Motor neuron (in vitro differentiated cells): ENCODE data around the gene CHD9. TPM values are rescaled to one million over a fixed set of nuclear protein-coding genes. Genes with fewer than 3 reads are reported as not detected.
A peak's percentile ranks its signal among the peaks of the same experiment; 100 is the strongest.

Experiments
- ATAC-seq, 8 experiments: fragments of 200-7000 bp; cut with Tn5 transposase; replicated peaks in 6 of 8; 2 replicates each; pipeline ENCODE4 v1.8.0; 2021; ENCODE audit warnings: mild to moderate bottlenecking in 8 of 8, moderate library complexity in 8 of 8
- H3K27ac ChIP-seq, 2 donors: fragments of 250-450 bp; sonication (Bioruptor Pico); 2 replicates each; pipeline ENCODE4 v1.9.0; 2021; ENCODE audit warnings: antibody characterized with exemption in 2 of 2, mild to moderate bottlenecking in 2 of 2, moderate library complexity in 1 of 2
- H3K4me1 ChIP-seq, 2 donors: fragments of 250-450 bp; sonication (Bioruptor Pico); replicated peaks in 1 of 2; 2 replicates each; pipeline ENCODE4 v1.6.1; 2021; ENCODE audit warnings: antibody characterized with exemption in 2 of 2, mild to moderate bottlenecking in 2 of 2, moderate library complexity in 1 of 2
- H3K4me3 ChIP-seq, 5 donors: fragments of 250-450 bp; sonication (Bioruptor Pico); 2 replicates each; pipeline ENCODE4 v1.9.0; 2021; ENCODE audit warnings: antibody characterized with exemption in 5 of 5, mild to moderate bottlenecking in 5 of 5, moderate library complexity in 4 of 5
- WGBS, 10 experiments: fragments of 450-650 bp; shearing (Covaris generic); methylation state at CpG; one replicate each; pipeline ENCODE4 v1.0.0; 2022; 5-methylcytosine and 5-hydroxymethylcytosine counted together
- in situ Hi-C, 9 experiments: fragments of 400-800 bp; cut with MboI; loops; one replicate each; pipeline ENCODE4 v1.15.0; 2021; ENCODE audit warnings: low sequenced_read_pairs in 9 of 9, low pct_unique_long_range_greater_than_20kb in 2 of 9; ENCODE audit not compliant: unreplicated experiment in 9 of 9
- total RNA-seq, 8 experiments: library from RNA; unstranded; fragments of 300-600 nt; gene quantifications; 2 replicates each; pipeline versions ENCODE4 v1.2.3 to v1.2.4, GENCODE V29; 2022

CHD9 gene
- total RNA-seq, 8 experiments from 2014 or later: 57.0 to 109 (median 65.7) TPM

GRCh38 chr16:53111078-53111791 is 56.4 kb downstream of the CHD9 start:
- ATAC-seq: peak in 1 of 8 experiments; percentile 31
- Histone ChIP-seq H3K4me3 (no peak overlapping the region), H3K27ac (no peak overlapping the region), H3K4me1 (no peaks in the 10 kb centered on the region)
- in situ Hi-C loops: no loop called here
- WGBS, 10 experiments: 20 to 72% (median 62%) methylated on average over 1 to 5 of the region's 5 CpGs

GRCh38 chr16:53112015-53112414 is 57.2 kb downstream of the CHD9 start:
- 20 to 90% (median 73%) methylated on average over 1 of the region's 1 CpG; no CpG with 5 or more reads in 2 of the 10 experiments for WGBS, 10 experiments
- Histone ChIP-seq H3K4me1 (no peaks in the 10 kb centered on the region), H3K4me3 (no peak overlapping the region), H3K27ac (no peak overlapping the region)
- in situ Hi-C loops: no loop called here
- ATAC-seq: no peak

GRCh38 chr16:53115047-53115446 is 60.3 kb downstream of the CHD9 start:
- Histone ChIP-seq H3K27ac (no peak overlapping the region), H3K4me3 (no peak overlapping the region), H3K4me1 (no peaks in the 10 kb centered on the region)
- ATAC-seq: no peak
- in situ Hi-C loops: no loop called here
- 72 to 96% (median 85%) methylated on average over 1 to 2 of the region's 2 CpGs; no CpG with 5 or more reads in 4 of the 10 experiments for WGBS, 10 experiments

GRCh38 chr16:53115773-53116172 is 61.0 kb downstream of the CHD9 start:
- no peak for ATAC-seq
- H3K4me1 ChIP-seq: no peaks in the 10 kb centered on the region
- 79 to 100% (median 100%) methylated on average over 1 to 4 of the region's 4 CpGs for WGBS, 10 experiments
- H3K4me3 ChIP-seq: no peak overlapping the region
- in situ Hi-C loops: no loop called here
- H3K27ac ChIP-seq: no peak overlapping the region

- H3K4me1 ChIP-seq: no peaks in the 10 kb centered on the region
- 63 to 100% (median 86%) methylated on average over 1 to 2 of the region's 2 CpGs; no CpG with 5 or more reads in 1 of the 10 experiments for WGBS, 10 experiments
- no peak overlapping the region for H3K4me3 ChIP-seq
- no peak overlapping the region for H3K27ac ChIP-seq
- no peak for ATAC-seq
- in situ Hi-C loops: no loop called here
Observed at GRCh38 chr16:53121043-53121620, 66.3 kb downstream of the CHD9 start.

GRCh38 chr16:53121661-53122060 is 66.9 kb downstream of the CHD9 start:
- in situ Hi-C loops: no loop called here
- Histone ChIP-seq H3K4me1 (no peaks in the 10 kb centered on the region), H3K4me3 (no peak overlapping the region), H3K27ac (no peak overlapping the region)
- WGBS, 10 experiments: 0 to 100% (median 86%) methylated on average over 1 of the region's 1 CpG; no CpG with 5 or more reads in 3 of the 10 experiments
- ATAC-seq: peak in 1 of 8 experiments; percentile 18

- WGBS, 10 experiments: 43 to 100% (median 90%) methylated on average over 2 to 3 of the region's 3 CpGs; no CpG with 5 or more reads in 3 of the 10 experiments
- in situ Hi-C loops: no loop called here
- ATAC-seq: peak in 1 of 8 experiments; percentile 19
Observed at GRCh38 chr16:53123747-53124146, 69.0 kb downstream of the CHD9 start.

GRCh38 chr16:53126390-53126789 is 71.6 kb downstream of the CHD9 start:
- peaks cover 7 to 9% of the 10 kb centered on the region in 2 donors for H3K4me1 ChIP-seq
- 94 to 100% (median 96%) methylated on average over 1 to 5 of the region's 5 CpGs; no CpG with 5 or more reads in 1 of the 10 experiments for WGBS, 10 experiments
- in situ Hi-C loops: no loop called here
- H3K4me3 ChIP-seq: no peak overlapping the region
- no peak for ATAC-seq
- no peak overlapping the region for H3K27ac ChIP-seq

More at GRCh38 chr16:53123747-53124146, 69.0 kb downstream of the CHD9 start:
- H3K27ac ChIP-seq: no peak overlapping the region
- no peaks in the 10 kb centered on the region for H3K4me1 ChIP-seq
- no peak overlapping the region for H3K4me3 ChIP-seq

- WGBS, 10 experiments: 0 to 64% (median 51%) methylated on average over 1 to 23 of the region's 25 CpGs
- peak in 4 of 8 experiments; percentile 1 to 7 (median 6) for ATAC-seq
- H3K4me3 ChIP-seq: peak overlapping the region; percentile 47 to 91 (median 73)
- peaks cover 7 to 9% of the 10 kb centered on the region in 2 donors for H3K4me1 ChIP-seq
- peak overlapping the region; percentile 96 to 98 for H3K27ac ChIP-seq
- in situ Hi-C loops: no loop called here
Observed at GRCh38 chr16:53129281-53130158, 74.7 kb downstream of the CHD9 start.

- in situ Hi-C loops: no loop called here
- ATAC-seq: peak; percentile 78 to 89 (median 86)
- peak overlapping the region; percentile 47 to 91 (median 73) for H3K4me3 ChIP-seq
- peaks cover 7 to 9% of the 10 kb centered on the region in 2 donors for H3K4me1 ChIP-seq
- peak overlapping the region; percentile 96 to 98 for H3K27ac ChIP-seq
- WGBS, 10 experiments: 0 to 7% (median 2%) methylated on average over 1 to 11 of the region's 115 CpGs; no CpG with 5 or more reads in 5 of the 10 experiments
Observed at GRCh38 chr16:53130159-53131049, 75.6 kb downstream of the CHD9 start.

GRCh38 chr16:53131050-53131362 is 76.2 kb downstream of the CHD9 start:
- ATAC-seq: peak in 7 of 8 experiments; percentile 0 to 11 (median 2)
- in situ Hi-C loops: no loop called here
- Histone ChIP-seq H3K4me3 (peak overlapping the region; percentile 47 to 91 (median 73)), H3K27ac (peak overlapping the region; percentile 96 to 98), H3K4me1 (peaks cover 7 to 9% of the 10 kb centered on the region in 2 donors)
- WGBS, 10 experiments: no CpG with 5 or more reads among the region's 46 CpGs

- Histone ChIP-seq H3K27ac (peak overlapping the region; percentile 96 to 98), H3K4me1 (peaks cover 7 to 9% of the 10 kb centered on the region in 2 donors), H3K4me3 (peak overlapping the region; percentile 47 to 91 (median 73))
- peak; percentile 2 to 17 (median 7) for ATAC-seq
- WGBS, 10 experiments: 0 to 1% (median 0%) methylated on average over 1 to 19 of the region's 77 CpGs; no CpG with 5 or more reads in 6 of the 10 experiments
- in situ Hi-C loops: no loop called here
Observed at GRCh38 chr16:53131363-53132071, 76.7 kb downstream of the CHD9 start.
